ENCODE measurements around the gene GDF10.

The GDF10 gene

DNA sequence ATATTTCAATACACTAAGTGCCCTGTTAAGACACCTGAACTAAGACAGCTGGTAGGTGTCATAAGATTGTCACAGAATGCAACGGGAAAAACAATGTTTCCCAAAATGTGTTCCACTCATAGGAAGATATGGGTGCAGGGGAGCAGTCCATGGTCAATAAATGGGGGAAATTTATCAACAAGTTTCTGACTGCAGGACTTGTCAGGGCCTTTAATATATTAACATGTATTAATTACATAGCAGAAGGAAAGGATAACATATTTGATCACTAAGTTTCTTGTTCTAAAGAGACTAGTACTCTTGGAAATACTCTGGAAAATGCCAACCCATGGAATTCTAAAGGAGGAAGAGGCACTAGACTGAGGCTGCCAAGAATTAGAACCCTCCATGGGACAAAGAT, 54.9 kb downstream of the GDF10 start:
- no peaks in the 10 kb centered on the region for H3K27me3 ChIP-seq (ENCODE audit: insufficient read depth, low read length, poor library complexity, severe bottlenecking)
- no peak overlapping the region for H3K9ac ChIP-seq (ENCODE audit: low read depth, low read length, poor library complexity, severe bottlenecking)
- no peaks in the 10 kb centered on the region for H3K36me3 ChIP-seq (ENCODE audit: insufficient read depth, low read length)
- no peaks in the 10 kb centered on the region for H4K20me1 ChIP-seq (ENCODE audit: insufficient read depth, low read length, poor library complexity, severe bottlenecking)
- no peaks in the 10 kb centered on the region for H3K9me3 ChIP-seq (ENCODE audit: insufficient read depth, low read depth, low read length)
- no peak overlapping the region for H3K4me3 ChIP-seq (ENCODE audit: low read length, poor library complexity, severe bottlenecking)
- H3K79me2 ChIP-seq (ENCODE audit: insufficient read depth, low read length) = no peaks in the 10 kb centered on the region
- no peaks in the 10 kb centered on the region for H3F3A ChIP-seq (ENCODE audit: low read depth)
- no peak for TF ChIP-seq EZH2phosphoT487 (IDR thresholded peaks at IDR 0.05; ENCODE audit: borderline replicate concordance)
- TF ChIP-seq, protein P1, sequence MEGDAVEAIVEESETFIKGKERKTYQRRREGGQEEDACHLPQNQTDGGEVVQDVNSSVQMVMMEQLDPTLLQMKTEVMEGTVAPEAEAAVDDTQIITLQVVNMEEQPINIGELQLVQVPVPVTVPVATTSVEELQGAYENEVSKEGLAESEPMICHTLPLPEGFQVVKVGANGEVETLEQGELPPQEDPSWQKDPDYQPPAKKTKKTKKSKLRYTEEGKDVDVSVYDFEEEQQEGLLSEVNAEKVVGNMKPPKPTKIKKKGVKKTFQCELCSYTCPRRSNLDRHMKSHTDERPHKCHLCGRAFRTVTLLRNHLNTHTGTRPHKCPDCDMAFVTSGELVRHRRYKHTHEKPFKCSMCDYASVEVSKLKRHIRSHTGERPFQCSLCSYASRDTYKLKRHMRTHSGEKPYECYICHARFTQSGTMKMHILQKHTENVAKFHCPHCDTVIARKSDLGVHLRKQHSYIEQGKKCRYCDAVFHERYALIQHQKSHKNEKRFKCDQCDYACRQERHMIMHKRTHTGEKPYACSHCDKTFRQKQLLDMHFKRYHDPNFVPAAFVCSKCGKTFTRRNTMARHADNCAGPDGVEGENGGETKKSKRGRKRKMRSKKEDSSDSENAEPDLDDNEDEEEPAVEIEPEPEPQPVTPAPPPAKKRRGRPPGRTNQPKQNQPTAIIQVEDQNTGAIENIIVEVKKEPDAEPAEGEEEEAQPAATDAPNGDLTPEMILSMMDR (conservative IDR thresholded peaks at IDR 0.05; ENCODE audit: low read length) = no peak
- no peak overlapping the region for H3K4me2 ChIP-seq (ENCODE audit: low read depth, low read length, poor library complexity, severe bottlenecking)
- no peaks in the 10 kb centered on the region for H3K9me2 ChIP-seq (replicated peaks; ENCODE audit: low read depth, low read length)
- H2AFZ ChIP-seq (ENCODE audit: low read length) = no peak overlapping the region
- no peaks in the 10 kb centered on the region for H3K4me1 ChIP-seq (ENCODE audit: insufficient read depth, low read length, poor library complexity, severe bottlenecking)

DNA sequence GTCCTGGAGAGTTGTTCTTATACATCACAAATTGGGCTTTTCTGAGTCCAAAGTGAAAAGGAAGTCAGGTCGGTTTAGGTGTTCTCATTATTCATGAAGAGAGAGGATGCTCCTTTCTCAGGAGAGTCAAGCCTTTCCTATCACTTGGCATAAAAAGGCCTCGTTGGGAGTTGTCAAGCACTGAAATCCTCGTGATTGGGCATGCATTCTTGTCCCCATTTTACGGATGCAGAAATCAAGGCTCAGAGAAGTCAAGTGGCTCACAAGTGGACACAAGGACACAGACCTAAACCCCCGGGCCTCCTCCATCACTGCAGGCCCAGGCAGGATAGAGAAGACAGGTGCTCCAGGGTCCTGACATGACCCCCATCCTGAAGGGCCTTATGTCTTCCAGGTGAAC, 56.7 kb downstream of the GDF10 start:
- Histone ChIP-seq H3K4me3 (ENCODE audit: low read length, poor library complexity, severe bottlenecking) (no peak overlapping the region), H3K9me2 (replicated peaks; ENCODE audit: low read depth, low read length) (no peaks in the 10 kb centered on the region), H3K27me3 (ENCODE audit: insufficient read depth, low read length, poor library complexity, severe bottlenecking) (no peaks in the 10 kb centered on the region), H3F3A (ENCODE audit: low read depth) (no peaks in the 10 kb centered on the region), H3K36me3 (ENCODE audit: insufficient read depth, low read length) (no peaks in the 10 kb centered on the region), H3K9me3 (ENCODE audit: insufficient read depth, low read depth, low read length) (no peaks in the 10 kb centered on the region), H3K79me2 (ENCODE audit: insufficient read depth, low read length) (no peaks in the 10 kb centered on the region), H2AFZ (ENCODE audit: low read length) (no peak overlapping the region), H4K20me1 (ENCODE audit: insufficient read depth, low read length, poor library complexity, severe bottlenecking) (no peaks in the 10 kb centered on the region), H3K9ac (ENCODE audit: low read depth, low read length, poor library complexity, severe bottlenecking) (no peak overlapping the region), H3K4me2 (ENCODE audit: low read depth, low read length, poor library complexity, severe bottlenecking) (no peak overlapping the region), H3K4me1 (ENCODE audit: insufficient read depth, low read length, poor library complexity, severe bottlenecking) (no peaks in the 10 kb centered on the region)
- TF ChIP-seq EZH2phosphoT487 (IDR thresholded peaks at IDR 0.05; ENCODE audit: borderline replicate concordance) = no peak
- TF ChIP-seq, protein P1 (conservative IDR thresholded peaks at IDR 0.05; ENCODE audit: low read length) = no peak

DNA sequence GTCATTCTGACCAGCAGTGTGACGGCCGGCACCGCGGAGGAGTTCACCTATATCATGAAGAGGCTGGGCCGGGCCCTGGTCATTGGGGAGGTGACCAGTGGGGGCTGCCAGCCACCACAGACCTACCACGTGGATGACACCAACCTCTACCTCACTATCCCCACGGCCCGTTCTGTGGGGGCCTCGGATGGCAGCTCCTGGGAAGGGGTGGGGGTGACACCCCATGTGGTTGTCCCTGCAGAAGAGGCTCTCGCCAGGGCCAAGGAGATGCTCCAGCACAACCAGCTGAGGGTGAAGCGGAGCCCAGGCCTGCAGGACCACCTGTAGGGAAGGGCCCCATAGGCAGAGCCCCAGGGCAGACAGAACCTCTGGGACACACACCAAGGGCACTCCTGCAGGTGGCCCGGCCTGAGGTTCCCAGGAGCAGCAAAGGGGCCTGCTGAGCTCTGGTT, 57.2 kb downstream of the GDF10 start:
- Histone ChIP-seq H3K9me2 (replicated peaks; ENCODE audit: low read depth, low read length) (no peaks in the 10 kb centered on the region), H3K4me3 (ENCODE audit: low read length, poor library complexity, severe bottlenecking) (no peak overlapping the region), H3K9me3 (ENCODE audit: insufficient read depth, low read depth, low read length) (no peaks in the 10 kb centered on the region), H3K4me2 (ENCODE audit: low read depth, low read length, poor library complexity, severe bottlenecking) (no peak overlapping the region), H3F3A (ENCODE audit: low read depth) (no peaks in the 10 kb centered on the region), H3K9ac (ENCODE audit: low read depth, low read length, poor library complexity, severe bottlenecking) (no peak overlapping the region), H2AFZ (ENCODE audit: low read length) (no peak overlapping the region), H4K20me1 (ENCODE audit: insufficient read depth, low read length, poor library complexity, severe bottlenecking) (no peaks in the 10 kb centered on the region), H3K36me3 (ENCODE audit: insufficient read depth, low read length) (no peaks in the 10 kb centered on the region), H3K4me1 (ENCODE audit: insufficient read depth, low read length, poor library complexity, severe bottlenecking) (no peaks in the 10 kb centered on the region), H3K79me2 (ENCODE audit: insufficient read depth, low read length) (no peaks in the 10 kb centered on the region), H3K27me3 (ENCODE audit: insufficient read depth, low read length, poor library complexity, severe bottlenecking) (no peaks in the 10 kb centered on the region)
- TF ChIP-seq, protein P1 (conservative IDR thresholded peaks at IDR 0.05; ENCODE audit: low read length) = no peak
- no peak for TF ChIP-seq EZH2phosphoT487 (IDR thresholded peaks at IDR 0.05; ENCODE audit: borderline replicate concordance)
